A673 (cell line): ENCODE results near the gene GGT7. TPM values are rescaled to one million over a fixed set of nuclear protein-coding genes. Genes with fewer than 3 reads are reported as not detected.

Experiments
- BruUV-seq: library from RNA; stranded (reverse); fragments of 400-500 nt; replicated peaks from 2 replicates; lab custom pipeline; 2021; lab: Mats Ljungman, UMichigan
- CTCF ChIA-PET: fragments of 300-600 bp; sonication (Branson Sonifier 250); formaldehyde crosslinking; loops from one replicate; lab custom pipeline; 2022; ENCODE audit warnings: antibody characterized with exemption; lab: Charles Lee
- POLR2A ChIA-PET: fragments of 300-600 bp; sonication (Branson Sonifier 250); formaldehyde crosslinking; loops from one replicate; lab custom pipeline; 2022; ENCODE audit warnings: antibody characterized with exemption; ENCODE audit not compliant: low non-redundant PET; lab: Charles Lee
- DNase-seq: peaks from one replicate; pipeline ENCODE4 v3.0.0-alpha.2; 2015; ENCODE audit warnings: low spot score
- H3K27ac ChIP-seq: fragments of 200-600 bp; sonication (generic); 2 replicates; pipeline ENCODE4 v1.5.1; 2016; ENCODE audit warnings: mixed run types, low read depth, mild to moderate bottlenecking, mixed read lengths, antibody characterized with exemption, low read length; ENCODE audit not compliant: poor library complexity, severe bottlenecking
- H3K27me3 ChIP-seq: fragments of 200-600 bp; sonication (generic); replicated peaks from 2 replicates; pipeline ENCODE4 v1.6.1; 2017; ENCODE audit warnings: mixed run types, low read depth, mild to moderate bottlenecking, mixed read lengths, antibody characterized with exemption, low read length; ENCODE audit not compliant: insufficient read depth, poor library complexity
- H3K36me3 ChIP-seq: fragments of 200-600 bp; sonication (generic); 2 replicates; pipeline ENCODE4 v1.6.1; 2016; ENCODE audit warnings: mixed run types, mild to moderate bottlenecking, mixed read lengths, antibody characterized with exemption, low read length; ENCODE audit not compliant: insufficient read depth, poor library complexity, severe bottlenecking
- H3K4me1 ChIP-seq: fragments of 200-600 bp; sonication (generic); 2 replicates; pipeline ENCODE4 v1.6.1; 2017; ENCODE audit warnings: mixed run types, mild to moderate bottlenecking, mixed read lengths, antibody characterized with exemption, low read length; ENCODE audit not compliant: insufficient read depth, poor library complexity, severe bottlenecking
- H3K4me3 ChIP-seq: fragments of 200-600 bp; sonication (generic); 2 replicates; pipeline ENCODE4 v1.5.1; 2016; ENCODE audit warnings: low read depth, mixed run types, mild to moderate bottlenecking, mixed read lengths, low read length; ENCODE audit not compliant: poor library complexity, severe bottlenecking
- H3K9me3 ChIP-seq: fragments of 200-600 bp; sonication (generic); 2 replicates; pipeline ENCODE4 v1.6.1; 2016; ENCODE audit warnings: mixed run types, low read depth, mild to moderate bottlenecking, mixed read lengths, antibody characterized with exemption, low read length; ENCODE audit not compliant: poor library complexity, severe bottlenecking
- CTCF ChIP-seq: fragments of 300-800, 200-600 bp; sonication (generic); conservative IDR thresholded peaks from 2 replicates; pipeline ENCODE4 v1.5.1; 2017; ENCODE audit warnings: low read depth, mild to moderate bottlenecking, antibody characterized with exemption, low read length, moderate library complexity, mixed read lengths
- EZH2 ChIP-seq: fragments of 200-600 bp; sonication (generic); IDR thresholded peaks from 2 replicates; pipeline ENCODE4 v1.6.1; 2017; ENCODE audit warnings: borderline replicate concordance, low read depth, mild to moderate bottlenecking, mixed read lengths, antibody characterized with exemption, low read length; ENCODE audit not compliant: poor library complexity, severe bottlenecking
- intact Hi-C: fragments of 100-400 bp; cut with micrococcal nuclease; formaldehyde crosslinking; loops from one replicate; pipeline ENCODE4 v1.10.0; 2022; ENCODE audit not compliant: unreplicated experiment
- total RNA-seq: library from RNA; stranded (reverse); gene quantifications from 2 replicates; pipeline ENCODE4 v1.2.3, GENCODE V29; 2021

The GGT7 gene
- total RNA-seq, 1 experiment from 2014 or later = 14.1 TPM

GRCh38 chr20:34797012-34797995, 75.4 kb downstream of the GGT7 start:
- CTCF ChIA-PET = interaction anchor here (0.6 kb wide), 1 partner anchor 299 kb away, joined by 3 read pairs; no protein-coding TSS in a partner anchor
- Histone ChIP-seq H3K27me3 (no peaks in the 10 kb centered on the region), H3K9me3 (no peaks in the 10 kb centered on the region), H3K36me3 (no peaks in the 10 kb centered on the region), H3K4me3 (no peak overlapping the region), H3K4me1 (peaks cover 20% of the 10 kb centered on the region), H3K27ac (no peak overlapping the region)
- TF ChIP-seq CTCF (no peak), EZH2 (no peak)
- DNase-seq = no peak
- no TSS peak for BruUV-seq
- intact Hi-C loops = no loop called here
- POLR2A ChIA-PET = interaction anchor here (0.6 kb wide), 1 partner anchor 20 kb away, joined by 3 read pairs; no protein-coding TSS in a partner anchor

Other genes with a start within 250 kb of the GGT7 start
- 31.4 and 32.2 TPM in 2 replicates for gene PIGU, start 195.8 kb downstream of the GGT7 start, total RNA-seq
- gene TP53INP2, start 168.5 kb downstream of the GGT7 start, total RNA-seq = 7.2 and 8.4 TPM in 2 replicates
- 39.9 and 41.2 TPM in 2 replicates for gene NCOA6, start 47.2 kb downstream of the GGT7 start, total RNA-seq
- 28.7 and 33.5 TPM in 2 replicates for gene ACSS2, start 3.8 kb upstream of the GGT7 start, total RNA-seq
- gene GSS, start 83.0 kb upstream of the GGT7 start, total RNA-seq = 53.5 and 63.1 TPM in 2 replicates
- gene MYH7B, start 83.0 kb upstream of the GGT7 start, total RNA-seq = 0.34 and 1.1 TPM in 2 replicates
- 34.6 and 39.5 TPM in 2 replicates for gene TRPC4AP, start 220.0 kb upstream of the GGT7 start, total RNA-seq